GM11168 (cell line): ENCODE results near the gene SREBF1.

Source experiments
- in situ Hi-C: fragments of 300-500 bp; cut with MboI; formaldehyde crosslinking; loops from one replicate; pipeline ENCODE4 v1.12.0; 2022; ENCODE audit warnings: low sequenced_read_pairs; ENCODE audit not compliant: unreplicated experiment

Gene SREBF1

GRCh38 chr17:17785407-17785806 lies 51.4 kb downstream of the SREBF1 start:
- in situ Hi-C loops = no loop called here

- in situ Hi-C loops = no loop called here
Measured at GRCh38 chr17:17784657-17785267, 52.0 kb downstream of the SREBF1 start.

GRCh38 chr17:17783825-17784656 lies 52.7 kb downstream of the SREBF1 start:
- in situ Hi-C loops = no loop called here

- in situ Hi-C loops = no loop called here
Measured at GRCh38 chr17:17783116-17783824, 53.5 kb downstream of the SREBF1 start.

- in situ Hi-C loops = no loop called here
Measured at GRCh38 chr17:17782523-17783115, 54.2 kb downstream of the SREBF1 start.

GRCh38 chr17:17781591-17782496 lies 54.9 kb downstream of the SREBF1 start:
- in situ Hi-C loops = no loop called here

- in situ Hi-C loops = no loop called here
Measured at GRCh38 chr17:17780922-17781590, 55.7 kb downstream of the SREBF1 start.

- in situ Hi-C loops = no loop called here
Measured at GRCh38 chr17:17779015-17779611, 57.7 kb downstream of the SREBF1 start.

- in situ Hi-C loops = no loop called here
Measured at GRCh38 chr17:17778308-17779014, 58.3 kb downstream of the SREBF1 start.

GRCh38 chr17:17776889-17777288 lies 59.9 kb downstream of the SREBF1 start:
- in situ Hi-C loops = no loop called here

- in situ Hi-C loops = no loop called here
Measured at GRCh38 chr17:17774009-17774881, 62.5 kb downstream of the SREBF1 start.

- in situ Hi-C loops = no loop called here
Measured at GRCh38 chr17:17772231-17772630, 64.6 kb downstream of the SREBF1 start.

GRCh38 chr17:17771498-17772201 lies 65.1 kb downstream of the SREBF1 start:
- in situ Hi-C loops = no loop called here

- in situ Hi-C loops = no loop called here
Measured at GRCh38 chr17:17770632-17771044, 66.1 kb downstream of the SREBF1 start.

GRCh38 chr17:17769869-17770631 lies 66.7 kb downstream of the SREBF1 start:
- in situ Hi-C loops = no loop called here
